Thyroid gland (tissue), 4 donors: ENCODE results near the gene GNG12.

ENCODE experiments used
- POLR2A ChIP-seq, 2 donors: fragments of 450-650 bp; IDR thresholded peaks; one replicate each; pipeline ENCODE4 v1.6.1; 2017; ENCODE audit warnings: antibody characterized with exemption in 2 of 2, mild to moderate bottlenecking in 2 of 2, moderate library complexity in 1 of 2
- TF ChIP-seq, protein P1 (sequence below), 6 experiments: fragments of 200-600 bp in 3 of 6; fragments of 450-650 bp in 3 of 6; sonication (generic) in 3 of 6; IDR thresholded peaks; one replicate each; pipeline ENCODE4 v1.5.1; 2016 to 2019; ENCODE audit warnings: antibody characterized with exemption in 6 of 6, mild to moderate bottlenecking in 2 of 6, inconsistent platforms in 1 of 6, moderate library complexity in 1 of 6

DNA sequence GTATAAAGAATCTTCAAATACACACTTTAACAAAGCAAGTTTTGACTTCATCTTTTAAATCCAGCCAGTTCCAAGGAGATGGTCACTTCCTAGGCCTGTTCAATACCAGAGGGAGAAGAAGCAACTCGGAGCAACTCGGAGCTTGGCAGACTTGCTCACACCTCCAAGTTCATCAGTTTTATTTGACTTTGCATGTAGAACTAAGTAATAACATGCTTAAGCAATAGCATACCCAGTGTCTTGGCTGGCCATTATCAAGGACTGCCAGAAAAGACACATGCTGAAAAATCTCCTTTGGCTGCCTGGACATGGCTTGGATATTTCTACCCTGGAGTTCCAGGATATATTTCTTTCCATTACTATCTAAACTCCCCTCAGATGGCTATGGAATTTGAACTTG, 52.6 kb downstream of the GNG12 start:
- TF ChIP-seq, protein P1, sequence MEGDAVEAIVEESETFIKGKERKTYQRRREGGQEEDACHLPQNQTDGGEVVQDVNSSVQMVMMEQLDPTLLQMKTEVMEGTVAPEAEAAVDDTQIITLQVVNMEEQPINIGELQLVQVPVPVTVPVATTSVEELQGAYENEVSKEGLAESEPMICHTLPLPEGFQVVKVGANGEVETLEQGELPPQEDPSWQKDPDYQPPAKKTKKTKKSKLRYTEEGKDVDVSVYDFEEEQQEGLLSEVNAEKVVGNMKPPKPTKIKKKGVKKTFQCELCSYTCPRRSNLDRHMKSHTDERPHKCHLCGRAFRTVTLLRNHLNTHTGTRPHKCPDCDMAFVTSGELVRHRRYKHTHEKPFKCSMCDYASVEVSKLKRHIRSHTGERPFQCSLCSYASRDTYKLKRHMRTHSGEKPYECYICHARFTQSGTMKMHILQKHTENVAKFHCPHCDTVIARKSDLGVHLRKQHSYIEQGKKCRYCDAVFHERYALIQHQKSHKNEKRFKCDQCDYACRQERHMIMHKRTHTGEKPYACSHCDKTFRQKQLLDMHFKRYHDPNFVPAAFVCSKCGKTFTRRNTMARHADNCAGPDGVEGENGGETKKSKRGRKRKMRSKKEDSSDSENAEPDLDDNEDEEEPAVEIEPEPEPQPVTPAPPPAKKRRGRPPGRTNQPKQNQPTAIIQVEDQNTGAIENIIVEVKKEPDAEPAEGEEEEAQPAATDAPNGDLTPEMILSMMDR (IDR thresholded peaks at IDR 0.05) = no peak
- no peak for TF ChIP-seq POLR2A (IDR thresholded peaks at IDR 0.05)
